ENCODE data around the gene LRRC40. TPM values are rescaled to one million over a fixed set of nuclear protein-coding genes. Genes with fewer than 3 reads are reported as not detected.
"Not testable (repeated sequence)": the region's sequence is repeated elsewhere in the genome, so short reads cannot be mapped to it uniquely, and the experiment has no call there.

Gene LRRC40
- total RNA-seq, 2 donors from 2014 or later: 8.1 to 14.5 TPM

GRCh38 chr1:70208292-70208691, 2.9 kb upstream of the LRRC40 start:
- H3K4me1 ChIP-seq: peaks cover 0 to 41% of the 10 kb centered on the region in 2 donors
- no peaks in the 10 kb centered on the region for H3K36me3 ChIP-seq
- TF ChIP-seq CTCF (IDR thresholded peaks at IDR 0.05): no peak
- no peak overlapping the region for H3K4me3 ChIP-seq
- DNase-seq (ENCODE audit: low spot score): no peak
- no peaks in the 10 kb centered on the region for H3K9me3 ChIP-seq
- H3K27me3 ChIP-seq: no peaks in the 10 kb centered on the region
- H3K27ac ChIP-seq: no peak overlapping the region

GRCh38 chr1:70207492-70207891, 2.1 kb upstream of the LRRC40 start:
- no peak overlapping the region for H3K27ac ChIP-seq
- H3K4me1 ChIP-seq: peaks cover 0 to 41% of the 10 kb centered on the region in 2 donors
- H3K36me3 ChIP-seq: no peaks in the 10 kb centered on the region
- no peaks in the 10 kb centered on the region for H3K27me3 ChIP-seq
- no peak for TF ChIP-seq CTCF (IDR thresholded peaks at IDR 0.05)
- DNase-seq (ENCODE audit: low spot score): no peak
- no peaks in the 10 kb centered on the region for H3K9me3 ChIP-seq
- H3K4me3 ChIP-seq: no peak overlapping the region

GRCh38 chr1:70206833-70207232, 1.5 kb upstream of the LRRC40 start:
- H3K27me3 ChIP-seq; H3K36me3 ChIP-seq; H3K9me3 ChIP-seq; DNase-seq (ENCODE audit: low spot score): not testable (repeated sequence)
- H3K4me1 ChIP-seq: peaks cover 0 to 41% of the 10 kb centered on the region in 2 donors
- H3K27ac ChIP-seq: peak overlapping the region in 1 of 2 donors; percentile 1
- peak overlapping the region; percentile 75 to 93 for H3K4me3 ChIP-seq

GRCh38 chr1:70205071-70205433, 327 bp downstream of the LRRC40 start:
- TF ChIP-seq CTCF (IDR thresholded peaks at IDR 0.05): no peak
- Histone ChIP-seq H3K27me3 (no peaks in the 10 kb centered on the region), H3K36me3 (no peaks in the 10 kb centered on the region), H3K27ac (peak overlapping the region; percentile 91 to 93), H3K4me3 (peak overlapping the region; percentile 75 to 93), H3K9me3 (no peaks in the 10 kb centered on the region), H3K4me1 (peaks cover 0 to 34% of the 10 kb centered on the region in 2 donors)
- no peak for DNase-seq (ENCODE audit: low spot score)

DNA sequence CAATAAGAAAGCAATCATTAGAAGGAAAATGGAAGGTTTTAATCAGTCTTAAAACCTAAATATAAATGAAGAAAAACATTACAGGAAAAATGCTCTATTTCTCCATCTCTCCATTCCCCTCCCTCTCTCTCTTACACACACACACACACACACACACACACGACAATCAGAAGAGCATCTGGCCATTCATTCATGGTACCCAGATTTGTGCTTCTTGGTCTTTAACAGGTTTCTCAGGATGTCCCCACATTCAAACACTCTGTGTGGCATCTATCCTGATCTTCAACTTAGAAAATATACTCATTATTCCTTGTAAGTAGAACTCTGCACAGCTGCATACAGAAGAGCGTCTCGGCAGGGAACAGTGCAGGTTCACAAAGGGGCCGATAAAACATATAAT, 779 bp downstream of the LRRC40 start:
- TF ChIP-seq CTCF (IDR thresholded peaks at IDR 0.05): no peak
- Histone ChIP-seq H3K9me3 (no peaks in the 10 kb centered on the region), H3K4me1 (peaks cover 0 to 30% of the 10 kb centered on the region in 2 donors), H3K27me3 (no peaks in the 10 kb centered on the region), H3K27ac (peak overlapping the region; percentile 91 to 93), H3K4me3 (peak overlapping the region; percentile 75 to 93), H3K36me3 (no peaks in the 10 kb centered on the region)
- DNase-seq (ENCODE audit: low spot score): no peak

- H3K9me3 ChIP-seq: no peaks in the 10 kb centered on the region
- DNase-seq (ENCODE audit: low spot score): no peak
- H3K27ac ChIP-seq: no peak overlapping the region
- TF ChIP-seq CTCF (IDR thresholded peaks at IDR 0.05): no peak
- H3K4me3 ChIP-seq: peak overlapping the region in 1 of 2 donors; percentile 93
- no peaks in the 10 kb centered on the region for H3K27me3 ChIP-seq
- peaks cover 0 to 30% of the 10 kb centered on the region in 2 donors for H3K4me1 ChIP-seq
- H3K36me3 ChIP-seq: no peaks in the 10 kb centered on the region
Measured at GRCh38 chr1:70204139-70204538, 1.2 kb downstream of the LRRC40 start.

Measured in right atrium auricular region (tissue), 2 donors.